Hematopoietic multipotent progenitor cell (in vitro differentiated cells): Measurements from ENCODE around the gene MRPL46. TPM values are rescaled to one million over a fixed set of nuclear protein-coding genes. Genes with fewer than 3 reads are reported as not detected.
"Not testable (repeated sequence)": the region's sequence is repeated elsewhere in the genome, so short reads cannot be mapped to it uniquely, and the experiment has no call there.

Experiments used
- DNase-seq, 3 donors: peaks; one replicate each; pipeline ENCODE4 v3.0.0-alpha.2; 2011 to 2015; ENCODE audit warnings: low read depth in 2 of 3, low spot score in 2 of 3
- total RNA-seq: library from RNA; depleted of rRNA; stranded (reverse); fragments of >200 nt; gene quantifications from one replicate; pipeline ENCODE4 v1.2.3, GENCODE V29; 2012

Gene MRPL46
- total RNA-seq, 1 donor = 12.4 TPM

- DNase-seq = no peak
These were observed 19.4 kb downstream of the MRPL46 start for GRCh38 chr15:88447741-88448140.

- no peak for DNase-seq
These were observed 20.0 kb downstream of the MRPL46 start for GRCh38 chr15:88447206-88447605.

DNA sequence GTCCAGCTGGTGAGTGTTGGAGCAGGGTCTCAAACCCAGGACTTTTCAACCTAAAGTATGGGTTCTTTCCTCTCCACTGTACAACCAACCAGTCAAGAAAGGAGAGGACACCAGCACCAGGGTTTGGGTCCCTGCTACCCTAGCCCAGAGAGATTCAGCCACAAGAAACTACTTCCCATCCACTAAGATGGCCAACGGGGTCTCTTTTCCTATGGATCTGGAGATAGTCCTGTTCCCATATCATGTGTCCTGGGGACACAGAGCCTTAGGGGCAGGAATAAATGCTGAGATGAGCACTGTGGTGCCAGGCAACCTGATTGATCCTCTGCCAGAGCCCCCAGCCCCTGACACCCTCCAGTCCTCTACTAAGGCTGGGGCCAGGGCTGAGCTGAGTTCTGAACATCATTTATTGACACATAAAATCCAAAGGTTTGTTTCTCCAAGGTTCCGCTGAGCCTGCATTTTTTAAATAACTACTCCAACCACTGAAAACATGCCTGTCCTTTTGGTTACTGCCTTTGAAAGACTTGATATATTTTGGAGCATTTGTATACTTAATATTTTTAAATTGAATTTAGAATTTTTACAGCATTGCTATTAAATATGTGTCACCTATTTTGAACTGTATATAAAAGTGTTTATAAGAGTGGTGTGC lies 26.0 kb downstream of the MRPL46 start:
- no peak for DNase-seq

GRCh38 chr15:88440021-88440420 lies 27.2 kb downstream of the MRPL46 start:
- DNase-seq = peak in 1 of 3 donors; percentile 2

- no peak for DNase-seq
These were observed 29.0 kb downstream of the MRPL46 start for GRCh38 chr15:88438181-88438580.

DNA sequence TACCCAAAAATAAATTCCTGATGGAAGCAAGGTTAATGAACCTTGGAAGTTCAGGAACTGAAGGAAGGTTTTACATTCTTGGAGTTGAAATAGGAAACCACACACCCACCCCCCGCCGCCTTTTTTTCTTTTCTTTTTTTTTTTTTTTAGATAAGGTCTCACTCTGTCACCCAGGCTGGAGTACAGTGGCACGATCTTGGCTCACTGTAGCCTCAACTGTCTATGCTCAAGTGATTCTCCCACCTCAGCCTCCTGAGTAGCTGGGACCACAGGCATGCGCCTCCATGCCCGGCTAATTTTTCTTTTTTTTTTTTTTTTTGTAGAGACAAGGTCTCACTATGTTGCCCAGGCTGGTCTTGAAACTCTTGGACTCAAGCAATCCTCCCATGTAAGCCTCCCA lies 33.1 kb downstream of the MRPL46 start:
- not testable (repeated sequence) for DNase-seq

- no peak for DNase-seq
These were observed 34.0 kb downstream of the MRPL46 start for GRCh38 chr15:88433046-88433685.

- DNase-seq = no peak
These were observed 35.7 kb downstream of the MRPL46 start for GRCh38 chr15:88431441-88431840.

DNA sequence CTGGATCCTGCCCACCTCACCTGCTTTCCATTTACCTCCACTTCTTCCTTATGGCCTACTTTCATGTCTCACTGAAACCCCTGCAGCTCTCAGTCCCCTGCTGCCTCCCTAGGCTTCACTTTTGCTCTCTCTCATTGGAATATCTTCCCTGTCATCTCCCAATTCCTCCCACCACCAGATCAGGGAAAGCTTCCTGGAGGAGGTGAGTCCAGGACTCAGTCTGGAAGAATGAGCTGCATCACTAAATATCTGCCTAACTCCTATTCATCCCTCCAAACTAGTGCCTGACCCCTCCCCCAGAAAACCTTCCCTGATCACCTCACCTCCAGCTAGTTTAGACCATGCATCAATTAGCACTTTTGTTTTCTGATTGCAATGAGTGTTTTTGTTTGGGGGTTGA lies 37.1 kb downstream of the MRPL46 start:
- DNase-seq = no peak

DNA sequence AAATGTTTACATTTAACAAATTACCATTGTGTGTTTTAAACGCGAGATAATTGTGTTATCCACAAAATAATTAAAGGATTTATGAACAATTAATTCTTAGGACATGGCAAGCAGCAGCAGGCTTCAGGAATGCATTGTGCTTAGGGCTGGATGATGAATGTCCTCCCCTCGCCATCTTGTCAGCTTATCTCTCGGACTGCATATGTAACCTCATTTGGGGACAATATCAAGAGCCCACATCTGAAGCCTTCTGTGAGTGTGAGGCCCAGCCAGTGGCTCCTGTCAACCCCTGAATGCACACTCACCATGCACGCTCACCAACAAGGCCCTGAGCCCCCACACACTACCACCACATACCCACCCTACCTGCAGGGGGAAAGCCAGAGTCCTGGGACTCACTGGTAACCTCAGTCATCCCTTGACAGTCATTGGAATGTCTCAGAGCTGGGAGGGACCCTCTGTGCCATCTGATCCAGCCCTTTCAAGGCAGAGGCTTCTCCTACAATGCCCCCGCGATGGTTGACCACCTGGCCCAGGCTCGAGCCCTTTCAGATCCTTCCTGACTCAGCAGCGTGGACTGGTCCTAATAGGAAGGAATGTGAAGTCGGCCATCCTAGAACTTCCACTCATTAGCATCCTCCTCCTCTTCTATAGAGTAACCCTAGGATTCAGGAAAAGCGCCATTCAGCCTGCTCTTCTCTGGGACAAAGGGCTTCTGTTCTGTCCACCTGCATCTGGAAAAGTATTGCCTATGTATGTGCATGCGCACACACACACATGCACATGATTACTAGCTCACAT lies 38.2 kb downstream of the MRPL46 start:
- no peak for DNase-seq

DNA sequence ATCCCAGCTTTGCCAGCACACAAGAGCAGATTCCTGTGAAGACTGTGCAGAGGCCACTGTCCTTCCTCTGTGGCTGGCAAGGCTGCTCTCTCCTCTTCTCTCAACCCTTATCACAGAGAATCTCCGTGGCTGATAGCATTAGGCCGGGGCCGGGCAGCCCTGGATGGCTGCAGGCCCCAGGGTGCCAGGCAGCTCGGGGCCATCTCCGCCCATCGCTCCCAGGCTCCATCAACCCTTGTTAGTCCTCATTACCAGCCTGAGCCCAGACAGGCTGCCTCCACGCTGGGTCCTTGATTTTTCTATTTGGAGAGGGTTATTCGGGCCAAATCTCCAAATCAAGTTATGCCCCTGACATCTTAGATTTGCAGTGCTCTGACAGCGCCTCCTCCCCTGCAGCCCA lies 39.1 kb downstream of the MRPL46 start:
- no peak for DNase-seq

DNA sequence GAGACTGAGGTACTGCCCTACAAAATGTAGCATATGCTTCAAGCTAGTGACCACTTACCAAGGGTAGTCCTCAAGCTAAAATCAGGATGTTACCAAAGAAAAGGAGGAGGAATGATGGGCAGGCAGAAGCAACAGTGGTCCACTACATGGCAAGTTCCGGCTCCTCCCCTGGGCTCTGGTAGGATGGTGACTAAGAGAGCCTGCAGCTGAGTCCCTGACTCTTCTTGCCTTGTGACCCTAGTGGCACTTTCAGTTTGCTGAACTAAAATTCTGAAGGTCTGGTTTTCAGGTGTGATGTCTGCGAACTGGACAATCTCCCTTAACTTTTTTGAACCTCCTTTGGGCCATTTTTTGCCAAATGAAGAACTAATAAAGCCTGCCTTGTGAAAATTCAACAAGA lies 40.9 kb downstream of the MRPL46 start:
- DNase-seq = no peak

DNA sequence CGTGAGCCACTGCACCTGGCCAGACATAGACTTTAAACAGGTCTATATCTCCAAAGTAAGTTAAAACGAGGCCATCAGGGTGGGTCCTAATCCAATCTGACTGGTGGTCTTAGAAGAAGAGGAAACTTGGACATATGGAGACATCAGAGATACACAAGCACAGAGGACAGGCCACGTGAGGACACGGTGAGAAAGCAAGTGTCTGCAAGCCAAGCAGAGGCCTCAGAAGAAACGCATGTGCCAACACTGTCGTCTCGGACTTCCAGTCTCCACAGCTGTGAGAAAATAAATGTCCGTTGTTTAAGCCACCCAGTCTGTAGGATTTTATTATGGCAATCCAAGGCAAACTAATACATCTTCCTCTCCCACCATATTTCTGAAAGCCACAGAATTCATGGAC lies 43.9 kb downstream of the MRPL46 start:
- no peak for DNase-seq

GRCh38 chr15:88419830-88420229 lies 47.4 kb downstream of the MRPL46 start:
- no peak for DNase-seq

Other genes with a start within 250 kb of the MRPL46 start
- gene NTRK3, start 210.6 kb downstream of the MRPL46 start, total RNA-seq = under 0.01 TPM
- 29.6 TPM for gene MRPS11, start 320 bp upstream of the MRPL46 start, total RNA-seq
- gene DET1, start 79.3 kb upstream of the MRPL46 start, total RNA-seq = 12.4 TPM
- 22.9 TPM for gene AEN, start 154.0 kb upstream of the MRPL46 start, total RNA-seq
- 40.7 TPM for gene ISG20, start 171.6 kb upstream of the MRPL46 start, total RNA-seq